K562 (cell line): ENCODE data around the gene EIF4G1. TPM values are rescaled to one million over a fixed set of nuclear protein-coding genes. Genes with fewer than 3 reads are reported as not detected.
A peak's percentile ranks its signal among the peaks of the same experiment; 100 is the strongest.

Experiments
- ATAC-seq: fragments of 200-7000 bp; cut with Tn5 transposase; 3 replicates; pipeline ENCODE4 v1.9.1; 2020; ENCODE audit warnings: moderate library complexity
- BruUV-seq: library from RNA; stranded (reverse); fragments of 400-500 nt; replicated peaks from 2 replicates; lab custom pipeline; 2021; lab: Mats Ljungman, UMichigan
- CTCF ChIA-PET: fragments of 300-600 bp; formaldehyde crosslinking; extraction: SDS; loops from one replicate; lab custom pipeline; 2021; ENCODE audit warnings: low intra/inter-chr PET ratio; lab: Yijun Ruan, JAX
- POLR2A ChIA-PET: fragments of 300-600, 350-650 bp; sonication (Branson Sonifier 250); formaldehyde crosslinking; extraction: SDS; loops from one replicate; lab custom pipeline; 2021; ENCODE audit warnings: antibody characterized with exemption, inconsistent platforms; lab: Yijun Ruan, JAX
- DNase-seq, 4 experiments: peaks; one replicate each; pipeline versions ENCODE4 v3.0.0 to v3.0.0-alpha.2; 2011 to 2018; ENCODE audit warnings: low spot score in 3 of 4, mixed read lengths in 3 of 4; ENCODE audit errors: extremely low read depth in 1 of 4
- FAIRE-seq: peaks from 2 replicates; lab custom pipeline; 2011; peaks lifted over from hg19 to GRCh38; lab: Jason Lieb, UNC
- H2AFZ ChIP-seq: 2 replicates; pipeline ENCODE4 v1.6.0; 2011; ENCODE audit warnings: low read depth, low read length, control low read depth, inconsistent platforms
- H3K27ac ChIP-seq: fragments of 200-600 bp; 3 replicates; pipeline ENCODE4 v1.8.0; 2011; ENCODE audit warnings: low read depth, mild to moderate bottlenecking, control low read depth, inconsistent platforms, low read length, moderate library complexity, mixed read lengths; ENCODE audit errors: extremely low read depth
- H3K27me3 ChIP-seq, 2 experiments: fragments of 300-600 bp in 1 of 2; 2 replicates in 1 of 2; 3 replicates in 1 of 2; pipeline versions ENCODE4 v1.6.0 to v1.8.0; 2011; ENCODE audit warnings: inconsistent platforms in 2 of 2, low read length in 2 of 2, mild to moderate bottlenecking in 1 of 2, mixed read lengths in 1 of 2, moderate library complexity in 1 of 2; ENCODE audit not compliant: control insufficient read depth in 2 of 2, insufficient read depth in 2 of 2
- H3K36me3 ChIP-seq: fragments of 300-600 bp; 3 replicates; pipeline ENCODE4 v1.8.0; 2011; ENCODE audit warnings: mild to moderate bottlenecking, low read length, inconsistent platforms; ENCODE audit not compliant: control insufficient read depth, insufficient read depth
- H3K4me1 ChIP-seq, 2 experiments: fragments of 200-600 bp in 1 of 2; replicated peaks in 1 of 2; 2 replicates in 1 of 2; 3 replicates in 1 of 2; pipeline versions ENCODE4 v1.5.1 to v1.8.0; 2011; ENCODE audit warnings: inconsistent platforms in 2 of 2, low read length in 2 of 2, mild to moderate bottlenecking in 1 of 2, mixed read lengths in 1 of 2, moderate library complexity in 1 of 2; ENCODE audit not compliant: control insufficient read depth in 2 of 2, insufficient read depth in 2 of 2
- H3K4me2 ChIP-seq: 2 replicates; pipeline ENCODE4 v1.6.1; 2011; ENCODE audit warnings: low read length, control low read depth, inconsistent platforms, mixed read lengths; ENCODE audit not compliant: insufficient read depth
- H3K4me3 ChIP-seq: fragments of 200-600 bp; sonication (generic), shearing (Covaris generic); 2 replicates; pipeline ENCODE4 v1.5.1; 2016; ENCODE audit warnings: control low read depth, inconsistent platforms
- H3K79me2 ChIP-seq: fragments of 200-600 bp; 3 replicates; pipeline ENCODE4 v1.8.0; 2011; ENCODE audit warnings: low read length, inconsistent platforms; ENCODE audit not compliant: control insufficient read depth, insufficient read depth
- H3K9ac ChIP-seq, 2 experiments: 2 replicates each; pipeline versions ENCODE4 v1.6.0 to v1.6.1; 2011; ENCODE audit warnings: low read depth in 2 of 2, low read length in 2 of 2, control low read depth in 1 of 2, inconsistent platforms in 1 of 2, mild to moderate bottlenecking in 1 of 2, mixed read lengths in 1 of 2; ENCODE audit not compliant: insufficient read depth in 1 of 2
- H3K9me1 ChIP-seq: one replicate; pipeline ENCODE4 v1.6.0; 2011; ENCODE audit warnings: inconsistent platforms, mild to moderate bottlenecking, low read length, moderate library complexity; ENCODE audit not compliant: control insufficient read depth, insufficient read depth
- H3K9me3 ChIP-seq: replicated peaks from 2 replicates; pipeline ENCODE4 v1.5.1; 2011; ENCODE audit warnings: low read depth, low read length, inconsistent platforms; ENCODE audit not compliant: control insufficient read depth, insufficient read depth
- H4K20me1 ChIP-seq: replicated peaks from 2 replicates; pipeline ENCODE4 v1.6.1; 2011; ENCODE audit warnings: low read length, inconsistent platforms, mixed read lengths; ENCODE audit not compliant: control insufficient read depth, insufficient read depth
- AFF4 ChIP-seq: sonication (generic); formaldehyde crosslinking; IDR thresholded peaks from 2 replicates; pipeline ENCODE4 v1.8.0; 2023; ENCODE audit warnings: mild to moderate bottlenecking, missing genetic modification reagents
- ATF6 ChIP-seq: sonication (generic); formaldehyde crosslinking; IDR thresholded peaks from 2 replicates; pipeline ENCODE4 v1.4.0; 2020; ENCODE audit warnings: mild to moderate bottlenecking, missing genetic modification reagents
- ZFPM2 ChIP-seq: fragments of 250-450 bp; sonication (Bioruptor Pico); IDR thresholded peaks from 2 replicates; pipeline ENCODE4 v1.5.1; 2022; ENCODE audit warnings: mild to moderate bottlenecking
- ZNF740 ChIP-seq, 3 experiments: fragments of 200-800 bp in 1 of 3; sonication (Bioruptor generic) in 1 of 3; sonication (generic) in 1 of 3; formaldehyde crosslinking in 1 of 3; IDR thresholded peaks; 2 replicates each; pipeline versions ENCODE4 v1.6.1 to v1.8.0; 2016 to 2022; ENCODE audit warnings: mild to moderate bottlenecking in 2 of 3, missing compliant biosample characterization in 2 of 3, missing genetic modification characterization in 2 of 3, missing genetic modification reagents in 1 of 3
- WGBS: fragments of 100-300 bp; shearing (Covaris generic); methylation state at CpG from one replicate; pipeline ENCODE4 v1.1.6; 2016; ENCODE audit warnings: low coverage, mixed read lengths; ENCODE audit not compliant: insufficient coverage; ENCODE audit errors: missing lambda C conversion rate; 5-methylcytosine and 5-hydroxymethylcytosine counted together
- in situ Hi-C: fragments of 300-500 bp; cut with MboI; formaldehyde crosslinking; loops from 4 replicates; pipeline ENCODE4 v1.15.0; 2018; ENCODE audit warnings: inconsistent platforms, mixed read lengths
- intact Hi-C: fragments of 100-400 bp; cut with micrococcal nuclease; formaldehyde crosslinking; loops from 2 replicates; pipeline ENCODE4 v1.14.2; 2022
- polyA plus RNA-seq, 8 experiments: library from polyadenylated mRNA; depleted of rRNA in 4 of 8; stranded (reverse) in 5 of 8; unstranded in 3 of 8; fragments of >200 nt; fragmentation: Nextera tagmentation in 2 of 8; fragmentation: Illumina TruSeq in 1 of 8; extraction: Ambion mirVana in 2 of 8; extraction: Trizol in 1 of 8; gene quantifications; 2 replicates each; pipeline versions ENCODE4 v1.2.1 to v1.2.3, GENCODE V29; 2011 to 2014; ENCODE audit warnings: inconsistent platforms in 1 of 8, missing spikeins in 1 of 8
- total RNA-seq, 7 experiments: library from RNA; depleted of rRNA in 6 of 7; stranded (reverse); fragments of >200 nt in 6 of 7; fragmentation: Illumina TruSeq in 2 of 7; extraction: Trizol in 2 of 7; gene quantifications; 2 replicates each; pipeline versions ENCODE4 v1.2.1 to v1.2.3, GENCODE V29; 2011 to 2021; ENCODE audit warnings: low replicate concordance in 1 of 7

The EIF4G1 gene
- total and polyA plus RNA-seq, 9 of the 15 experiments (the other 6 are each of a cell fraction or from before 2014, with no cell fraction given): 4.6 to 505 (median 155) TPM

GRCh38 chr3:184355261-184356040 is 41.0 kb downstream of the EIF4G1 start:
- BruUV-seq: no TSS peak
- H3K36me3 ChIP-seq: peaks cover 81% of the 10 kb centered on the region; the same call in 2 of the 3 replicates
- TF ChIP-seq ATF6 (no peak), ZNF740 (CRISPR knock-in tag; IDR thresholded peaks at IDR 0.05) (0 out of 2 replicates have a peak, but pooled peaks have one; percentile 9), ZNF740 (tag; IDR thresholded peaks at IDR 0.05) (no peak), ZFPM2 (CRISPR knock-in tag) (no peak), AFF4 (CRISPR knock-in tag) (no peak)
- H3K79me2 ChIP-seq: peaks cover 11% of the 10 kb centered on the region
- 78% methylated on average over 18 of the region's 18 CpGs for WGBS
- peak overlapping the region in 1 of 2 experiments; percentile 10; a peak in 1 of 4 replicates for H3K9ac ChIP-seq
- ATAC-seq (no peak), FAIRE-seq (no peak), DNase-seq (no peak)
- no peaks in the 10 kb centered on the region for H3K27me3 ChIP-seq
- H3K9me1 ChIP-seq: peaks cover 5% of the 10 kb centered on the region
- no peak overlapping the region for H2AFZ ChIP-seq
- intact Hi-C loops (no loop called here), in situ Hi-C loops (no loop called here)
- no peak overlapping the region for H3K27ac ChIP-seq
- H3K4me2 ChIP-seq: no peak overlapping the region
- POLR2A ChIA-PET: interaction anchor here (0.6 to 1.2 kb wide), 2 partner anchors 8 to 1468 kb away, joined by 4 read pairs; no protein-coding TSS in a partner anchor
- H3K9me3 ChIP-seq: no peaks in the 10 kb centered on the region
- peaks cover 26 to 72% of the 10 kb centered on the region in 2 experiments for H3K4me1 ChIP-seq
- H4K20me1 ChIP-seq: no peaks in the 10 kb centered on the region
- no peak overlapping the region for H3K4me3 ChIP-seq
- CTCF ChIA-PET: no interaction called here
